Smooth muscle cell (in vitro differentiated cells): ENCODE data around the gene COQ3. TPM values are rescaled to one million over a fixed set of nuclear protein-coding genes. Genes with fewer than 3 reads are reported as not detected.
A peak's percentile ranks its signal among the peaks of the same experiment; 100 is the strongest.

Experiments
- DNase-seq: peaks from one replicate; lab custom pipeline; 2025; ENCODE audit not compliant: unreplicated experiment; lab: John Stamatoyannopoulos, UW
- H2AFZ ChIP-seq: fragments of 200-600 bp; sonication (generic); 2 replicates; pipeline ENCODE4 v1.6.0; 2016; ENCODE audit warnings: antibody characterized with exemption, low read depth, mild to moderate bottlenecking
- H3F3A ChIP-seq: fragments of 200-600 bp; sonication (generic); 2 replicates; pipeline ENCODE4 v1.6.0; 2017; ENCODE audit warnings: antibody characterized with exemption, low read depth
- H3K27ac ChIP-seq: fragments of 200-600 bp; sonication (generic); 2 replicates; pipeline ENCODE4 v1.5.1; 2016; ENCODE audit warnings: low read depth, mild to moderate bottlenecking
- H3K27me3 ChIP-seq: fragments of 200-600 bp; sonication (generic); 2 replicates; pipeline ENCODE4 v1.6.1; 2016; ENCODE audit warnings: low read depth, mild to moderate bottlenecking
- H3K36me3 ChIP-seq: fragments of 200-600 bp; sonication (generic); 2 replicates; pipeline ENCODE4 v1.5.1; 2016; ENCODE audit warnings: low read depth
- H3K4me1 ChIP-seq: fragments of 200-600 bp; sonication (generic); 2 replicates; pipeline ENCODE4 v1.5.1; 2016; ENCODE audit warnings: low read depth
- H3K4me2 ChIP-seq: fragments of 200-600 bp; sonication (generic); 2 replicates; pipeline ENCODE4 v1.6.0; 2016; ENCODE audit warnings: mild to moderate bottlenecking
- H3K4me3 ChIP-seq: fragments of 200-600 bp; sonication (generic); 2 replicates; pipeline ENCODE4 v1.5.1; 2016; ENCODE audit warnings: mild to moderate bottlenecking
- H3K79me2 ChIP-seq: fragments of 200-600 bp; sonication (generic); 2 replicates; pipeline ENCODE4 v1.6.0; 2016; ENCODE audit warnings: low read depth, mild to moderate bottlenecking
- H3K9ac ChIP-seq: fragments of 200-600 bp; sonication (generic); 2 replicates; pipeline ENCODE4 v1.6.0; 2016; ENCODE audit warnings: low read depth
- H3K9me3 ChIP-seq: fragments of 200-600 bp; sonication (generic); replicated peaks from 2 replicates; pipeline ENCODE4 v1.5.1; 2016; ENCODE audit warnings: low read depth
- H4K20me1 ChIP-seq: fragments of 200-600 bp; sonication (generic); 2 replicates; pipeline ENCODE4 v1.6.0; 2016; ENCODE audit warnings: low read depth
- WGBS: methylation state at CpG from one replicate; pipeline ENCODE4 v1.1.7; 2016; ENCODE audit warnings: low lambda C conversion rate; 5-methylcytosine and 5-hydroxymethylcytosine counted together
- polyA plus RNA-seq: library from polyadenylated mRNA; unstranded; fragments of >200 nt; fragmentation: Nextera tagmentation; extraction: Ambion mirVana; gene quantifications from 2 replicates; pipeline ENCODE4 v1.2.1, GENCODE V29; 2016
- total RNA-seq: library from RNA; depleted of rRNA; stranded (reverse); fragments of >200 nt; gene quantifications from 2 replicates; pipeline ENCODE4 v1.2.3, GENCODE V29; 2014
- TF ChIP-seq, protein P1 (sequence below): fragments of 200-600 bp; sonication (generic); IDR thresholded peaks from 2 replicates; pipeline ENCODE4 v1.5.1; 2017; ENCODE audit warnings: borderline replicate concordance, mild to moderate bottlenecking, antibody characterized with exemption; ENCODE audit not compliant: insufficient read depth, poor library complexity, severe bottlenecking

Gene COQ3
- total and polyA plus RNA-seq, 2 experiments from 2014 or later = 5.0 to 12.2 TPM

DNA sequence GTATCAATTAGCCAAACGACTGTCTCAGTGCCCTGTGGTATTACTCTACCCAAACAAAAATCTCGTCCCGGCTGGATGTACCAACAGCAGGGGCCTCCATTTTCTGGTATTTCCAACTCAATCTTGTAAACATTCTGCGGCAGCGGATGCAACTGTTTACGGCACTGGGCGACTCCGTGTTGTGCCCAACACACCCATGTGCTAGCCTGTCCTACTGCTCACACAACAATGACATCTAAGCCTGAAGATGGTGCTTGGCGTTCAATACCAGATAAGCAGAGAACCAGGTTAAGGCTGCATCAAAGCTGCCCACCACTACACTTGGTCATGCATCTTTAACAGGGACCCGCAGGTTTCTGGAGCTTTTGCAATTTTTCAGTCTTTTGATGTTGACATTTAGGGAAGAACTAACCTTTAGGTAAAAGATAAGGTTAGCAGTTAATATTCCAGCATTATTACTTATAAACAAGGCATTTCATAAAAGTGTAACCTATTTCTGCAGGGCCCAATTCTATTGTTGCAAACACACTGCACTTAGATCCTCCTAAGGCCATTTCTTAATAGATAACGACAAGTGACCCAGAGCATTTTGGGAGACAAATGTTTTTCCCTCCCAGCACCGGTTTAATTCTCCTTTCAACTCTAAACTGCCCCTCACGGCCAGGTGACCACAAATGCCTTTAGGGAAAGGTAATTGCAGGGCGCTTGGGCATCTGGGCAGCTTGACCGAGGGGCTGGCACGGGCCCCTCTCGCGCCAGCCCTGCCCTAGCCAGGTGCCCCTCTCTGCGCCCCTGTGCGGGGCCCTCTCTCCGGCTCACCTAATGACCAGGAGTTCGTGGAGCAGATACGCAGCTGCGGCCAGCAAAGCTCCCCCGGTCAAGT lies 45.5 kb downstream of the COQ3 start:
- no peaks in the 10 kb centered on the region for H3K27me3 ChIP-seq
- no peaks in the 10 kb centered on the region for H4K20me1 ChIP-seq
- DNase-seq = no peak
- TF ChIP-seq, protein P1, sequence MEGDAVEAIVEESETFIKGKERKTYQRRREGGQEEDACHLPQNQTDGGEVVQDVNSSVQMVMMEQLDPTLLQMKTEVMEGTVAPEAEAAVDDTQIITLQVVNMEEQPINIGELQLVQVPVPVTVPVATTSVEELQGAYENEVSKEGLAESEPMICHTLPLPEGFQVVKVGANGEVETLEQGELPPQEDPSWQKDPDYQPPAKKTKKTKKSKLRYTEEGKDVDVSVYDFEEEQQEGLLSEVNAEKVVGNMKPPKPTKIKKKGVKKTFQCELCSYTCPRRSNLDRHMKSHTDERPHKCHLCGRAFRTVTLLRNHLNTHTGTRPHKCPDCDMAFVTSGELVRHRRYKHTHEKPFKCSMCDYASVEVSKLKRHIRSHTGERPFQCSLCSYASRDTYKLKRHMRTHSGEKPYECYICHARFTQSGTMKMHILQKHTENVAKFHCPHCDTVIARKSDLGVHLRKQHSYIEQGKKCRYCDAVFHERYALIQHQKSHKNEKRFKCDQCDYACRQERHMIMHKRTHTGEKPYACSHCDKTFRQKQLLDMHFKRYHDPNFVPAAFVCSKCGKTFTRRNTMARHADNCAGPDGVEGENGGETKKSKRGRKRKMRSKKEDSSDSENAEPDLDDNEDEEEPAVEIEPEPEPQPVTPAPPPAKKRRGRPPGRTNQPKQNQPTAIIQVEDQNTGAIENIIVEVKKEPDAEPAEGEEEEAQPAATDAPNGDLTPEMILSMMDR = no peak
- H3K4me1 ChIP-seq = peaks cover 22% of the 10 kb centered on the region
- no peaks in the 10 kb centered on the region for H3K79me2 ChIP-seq
- H3K36me3 ChIP-seq = no peaks in the 10 kb centered on the region
- no peak overlapping the region for H3K27ac ChIP-seq
- peak overlapping the region; percentile 97 for H3K4me2 ChIP-seq
- peak overlapping the region; percentile 80 for H3K4me3 ChIP-seq
- WGBS = 28% methylated on average over 25 of the region's 25 CpGs
- H3F3A ChIP-seq = no peaks in the 10 kb centered on the region
- peak overlapping the region; percentile 86 for H2AFZ ChIP-seq
- H3K9me3 ChIP-seq = no peaks in the 10 kb centered on the region
- H3K9ac ChIP-seq = no peak overlapping the region

DNA sequence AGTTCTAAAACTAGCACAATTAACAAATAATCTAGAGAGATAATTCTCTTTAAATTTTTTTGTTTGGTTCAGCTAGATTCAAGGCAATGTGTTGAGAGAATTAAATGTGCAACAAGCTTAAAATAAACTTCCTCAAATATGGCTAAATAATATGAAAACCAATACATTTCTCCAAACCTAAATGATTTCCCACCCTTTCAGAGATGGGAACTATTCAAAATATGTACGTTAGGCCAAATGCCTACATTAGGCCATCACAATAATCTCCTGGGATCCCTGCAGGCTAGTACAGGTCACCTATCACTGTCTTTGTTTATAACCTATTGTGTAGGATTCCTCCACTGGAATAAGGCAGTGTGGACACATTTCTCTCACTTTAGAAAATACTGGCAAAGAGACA lies 46.2 kb downstream of the COQ3 start:
- TF ChIP-seq, protein P1 = no peak
- H2AFZ ChIP-seq = no peak overlapping the region
- no peaks in the 10 kb centered on the region for H3K27me3 ChIP-seq
- no peak overlapping the region for H3K9ac ChIP-seq
- no peak overlapping the region for H3K27ac ChIP-seq
- H3F3A ChIP-seq = no peaks in the 10 kb centered on the region
- no peak overlapping the region for H3K4me2 ChIP-seq
- WGBS = 73% methylated on average over 1 of the region's 1 CpG
- peaks cover 22% of the 10 kb centered on the region for H3K4me1 ChIP-seq
- no peaks in the 10 kb centered on the region for H3K79me2 ChIP-seq
- no peaks in the 10 kb centered on the region for H4K20me1 ChIP-seq
- no peak overlapping the region for H3K4me3 ChIP-seq
- no peak for DNase-seq
- no peaks in the 10 kb centered on the region for H3K9me3 ChIP-seq
- H3K36me3 ChIP-seq = no peaks in the 10 kb centered on the region

DNA sequence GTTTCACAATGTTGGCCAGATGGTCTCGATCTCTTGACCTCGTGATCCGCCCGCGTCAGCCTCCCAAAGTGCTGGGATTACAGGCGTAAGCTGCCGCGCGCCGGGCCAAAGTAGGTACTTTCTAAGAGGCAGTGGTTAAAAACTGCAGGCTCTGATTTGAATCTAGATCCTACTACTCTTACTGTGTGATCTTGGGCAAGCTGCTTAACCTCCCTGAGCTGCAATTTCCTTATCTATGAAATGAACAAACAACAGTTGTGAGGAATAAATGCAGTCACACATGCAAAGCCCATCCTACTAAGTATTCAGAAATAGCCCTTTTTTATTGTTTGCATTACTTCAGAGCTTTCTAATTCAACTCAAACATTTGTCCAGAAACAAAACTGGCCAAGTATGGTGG lies 47.4 kb downstream of the COQ3 start:
- H3K9me3 ChIP-seq = no peaks in the 10 kb centered on the region
- H3K36me3 ChIP-seq = no peaks in the 10 kb centered on the region
- WGBS = 97% methylated on average over 10 of the region's 10 CpGs

More for the DNA sequence above, 47.4 kb downstream of the COQ3 start:
- Histone ChIP-seq H3K27ac (no peak overlapping the region), H3K4me1 (peaks cover 22% of the 10 kb centered on the region), H3F3A (no peaks in the 10 kb centered on the region), H3K4me2 (no peak overlapping the region), H2AFZ (no peak overlapping the region), H3K27me3 (no peaks in the 10 kb centered on the region), H3K9ac (no peak overlapping the region), H4K20me1 (no peaks in the 10 kb centered on the region), H3K79me2 (no peaks in the 10 kb centered on the region), H3K4me3 (no peak overlapping the region)
- DNase-seq = no peak
- TF ChIP-seq, protein P1 = no peak
